SU-DHL-6 (cell line): Measurements from ENCODE around the gene PHETA1.

Source experiments
- H2AFZ ChIP-seq: fragments of 200-600 bp; sonication (generic); 2 replicates; pipeline ENCODE4 v1.6.1; 2014; ENCODE audit warnings: low read depth, mild to moderate bottlenecking, moderate library complexity, mixed read lengths, antibody characterized with exemption, low read length; ENCODE audit not compliant: severe bottlenecking
- H3F3A ChIP-seq: fragments of 200-600 bp; shearing (Covaris generic); 2 replicates; pipeline ENCODE4 v1.6.0; 2016; ENCODE audit warnings: antibody characterized with exemption, mild to moderate bottlenecking; ENCODE audit not compliant: insufficient read depth
- H3K27ac ChIP-seq: fragments of 200-600 bp; sonication (generic); 2 replicates; pipeline ENCODE4 v1.5.1; 2016; ENCODE audit warnings: low read depth, mild to moderate bottlenecking, low read length, moderate library complexity, mixed read lengths
- H3K27me3 ChIP-seq: fragments of 200-600 bp; sonication (generic), shearing (Covaris generic); 2 replicates; pipeline ENCODE4 v1.6.0; 2014; ENCODE audit warnings: mild to moderate bottlenecking, low read length
- H3K36me3 ChIP-seq: fragments of 200-600 bp; sonication (generic); 2 replicates; pipeline ENCODE4 v1.6.1; 2014; ENCODE audit warnings: mild to moderate bottlenecking, low read length, mixed read lengths
- H3K4me2 ChIP-seq: fragments of 300-600, 200-600 bp; shearing (Covaris generic), sonication (generic); 2 replicates; pipeline ENCODE4 v1.6.0; 2014; ENCODE audit warnings: low read length, low read depth, mild to moderate bottlenecking; ENCODE audit not compliant: poor library complexity, severe bottlenecking
- H3K4me3 ChIP-seq: fragments of 200-600 bp; sonication (generic); 2 replicates; pipeline ENCODE4 v1.5.1; 2014; ENCODE audit warnings: antibody characterized with exemption, low read length, mild to moderate bottlenecking, mixed read lengths; ENCODE audit not compliant: insufficient read depth, poor library complexity, severe bottlenecking
- H3K79me2 ChIP-seq: fragments of 200-600 bp; sonication (generic); 2 replicates; pipeline ENCODE4 v1.6.1; 2014; ENCODE audit warnings: mild to moderate bottlenecking, low read length, moderate library complexity; ENCODE audit not compliant: insufficient read depth
- H3K9ac ChIP-seq: fragments of 200-600 bp; sonication (generic); 2 replicates; pipeline ENCODE4 v1.7.0; 2014; ENCODE audit warnings: mild to moderate bottlenecking, low read length
- H3K9me2 ChIP-seq: fragments of 200-600 bp; sonication (generic); replicated peaks from 2 replicates; pipeline ENCODE4 v1.6.1; 2014; ENCODE audit warnings: low read length; ENCODE audit not compliant: insufficient read depth
- H3K9me3 ChIP-seq: fragments of 200-600 bp; sonication (generic); 2 replicates; pipeline ENCODE4 v1.6.1; 2014; ENCODE audit warnings: low read length, mixed read lengths; ENCODE audit not compliant: insufficient read depth
- H4K20me1 ChIP-seq: fragments of 200-600 bp; sonication (generic); 2 replicates; pipeline ENCODE4 v1.6.1; 2014; ENCODE audit warnings: low read depth, mild to moderate bottlenecking, antibody characterized with exemption, low read length, moderate library complexity, mixed read lengths
- CTCF ChIP-seq: fragments of 200-600 bp; sonication (generic); IDR thresholded peaks from one replicate; pipeline ENCODE4 v1.5.1; 2017; ENCODE audit warnings: antibody characterized with exemption, mild to moderate bottlenecking, low read length, moderate library complexity; ENCODE audit not compliant: insufficient read depth, poor library complexity, severe bottlenecking
- EZH2phosphoT487 ChIP-seq: fragments of 200-600 bp; sonication (generic), shearing (Covaris generic); conservative IDR thresholded peaks from 2 replicates; pipeline ENCODE4 v1.6.1; 2018; ENCODE audit warnings: mild to moderate bottlenecking, antibody characterized with exemption, low read length, moderate library complexity, mixed read lengths

The PHETA1 gene

GRCh38 chr12:111417290-111417689 lies 48.4 kb upstream of the PHETA1 start:
- no peaks in the 10 kb centered on the region for H3K27me3 ChIP-seq
- TF ChIP-seq CTCF (no peak), EZH2phosphoT487 (no peak)
- H2AFZ ChIP-seq: no peak overlapping the region
- H3F3A ChIP-seq: no peaks in the 10 kb centered on the region
- H3K9ac ChIP-seq: no peak overlapping the region
- no peaks in the 10 kb centered on the region for H3K9me3 ChIP-seq
- H3K4me3 ChIP-seq: no peak overlapping the region
- H4K20me1 ChIP-seq: peaks cover 3% of the 10 kb centered on the region; the same call in 1 of the 2 replicates
- H3K27ac ChIP-seq: no peak overlapping the region
- peaks cover 6% of the 10 kb centered on the region for H3K36me3 ChIP-seq
- no peak overlapping the region for H3K4me2 ChIP-seq
- H3K9me2 ChIP-seq: no peaks in the 10 kb centered on the region
- peaks cover 79% of the 10 kb centered on the region for H3K79me2 ChIP-seq

- Histone ChIP-seq H3K9ac (no peak overlapping the region), H3K4me3 (no peak overlapping the region), H3K27ac (no peak overlapping the region), H2AFZ (no peak overlapping the region), H3K9me2 (no peaks in the 10 kb centered on the region), H3K27me3 (no peaks in the 10 kb centered on the region), H3F3A (no peaks in the 10 kb centered on the region), H3K9me3 (no peaks in the 10 kb centered on the region), H4K20me1 (peaks cover 3% of the 10 kb centered on the region; the same call in 1 of the 2 replicates), H3K4me2 (no peak overlapping the region), H3K79me2 (peaks cover 85% of the 10 kb centered on the region), H3K36me3 (peaks cover 3% of the 10 kb centered on the region; the same call in 1 of the 2 replicates)
- TF ChIP-seq EZH2phosphoT487 (no peak), CTCF (no peak)
These were observed 45.9 kb upstream of the PHETA1 start for GRCh38 chr12:111414711-111415252.

- H3K79me2 ChIP-seq: peaks cover 93% of the 10 kb centered on the region
- H3K9ac ChIP-seq: no peak overlapping the region
- H3K27ac ChIP-seq: no peak overlapping the region
- no peak overlapping the region for H3K4me3 ChIP-seq
- no peaks in the 10 kb centered on the region for H3K9me2 ChIP-seq
- no peak overlapping the region for H2AFZ ChIP-seq
- no peaks in the 10 kb centered on the region for H3K9me3 ChIP-seq
- H3F3A ChIP-seq: no peaks in the 10 kb centered on the region
- no peaks in the 10 kb centered on the region for H3K27me3 ChIP-seq
- no peak overlapping the region for H3K4me2 ChIP-seq
- peaks cover 3% of the 10 kb centered on the region; the same call in 1 of the 2 replicates for H3K36me3 ChIP-seq
- no peak for TF ChIP-seq EZH2phosphoT487
- no peak for TF ChIP-seq CTCF
- peaks cover 9% of the 10 kb centered on the region; the same call in 1 of the 2 replicates for H4K20me1 ChIP-seq
These were observed 44.7 kb upstream of the PHETA1 start for GRCh38 chr12:111413442-111414086.
